Inflammatory macrophage treated with lipopolysaccharide for 4 hours (primary cell): Measurements from ENCODE around the gene RRP15.

Experiments used
- DNase-seq: peaks from one replicate; pipeline ENCODE4 v3.0.0-alpha.2; 2020

RRP15 gene

GRCh38 chr1:218344814-218345672, 60.0 kb downstream of the RRP15 start, which contains the start of gene TGFB2:
Gene TGFB2 (plus strand): TSS chr1:218345336. CDS start chr1:218346702, 1,366 bp downstream.
- DNase-seq, result peak; percentile 61

- DNase-seq, result no peak
Observed at GRCh38 chr1:218345673-218346390, 60.7 kb downstream of the RRP15 start.

GRCh38 chr1:218346391-218347204, 61.5 kb downstream of the RRP15 start:
- no peak for DNase-seq

- DNase-seq, result no peak
Observed at GRCh38 chr1:218347336-218347722, 62.2 kb downstream of the RRP15 start.

- DNase-seq, result no peak
Observed at GRCh38 chr1:218347723-218348627, 62.9 kb downstream of the RRP15 start.

GRCh38 chr1:218348628-218349071, 63.6 kb downstream of the RRP15 start:
- DNase-seq, result no peak

- DNase-seq, result no peak
Observed at GRCh38 chr1:218349348-218350034, 64.4 kb downstream of the RRP15 start.

GRCh38 chr1:218350035-218350525, 65.0 kb downstream of the RRP15 start:
- no peak for DNase-seq

- peak; percentile 65 for DNase-seq
Observed at GRCh38 chr1:218350801-218351266, 65.7 kb downstream of the RRP15 start.

- DNase-seq, result peak; percentile 65
Observed at GRCh38 chr1:218351391-218352074, 66.4 kb downstream of the RRP15 start.

GRCh38 chr1:218352075-218352438, 67.0 kb downstream of the RRP15 start:
- DNase-seq, result no peak

GRCh38 chr1:218353656-218354055, 68.6 kb downstream of the RRP15 start:
- DNase-seq, result no peak

- no peak for DNase-seq
Observed at GRCh38 chr1:218355278-218355677, 70.2 kb downstream of the RRP15 start.

- no peak for DNase-seq
Observed at GRCh38 chr1:218357211-218357892, 72.3 kb downstream of the RRP15 start.

- DNase-seq, result no peak
Observed at GRCh38 chr1:218357893-218358232, 72.8 kb downstream of the RRP15 start.

GRCh38 chr1:218361298-218362065, 76.4 kb downstream of the RRP15 start:
- no peak for DNase-seq

GRCh38 chr1:218362418-218363076, 77.5 kb downstream of the RRP15 start:
- no peak for DNase-seq

GRCh38 chr1:218363141-218363540, 78.0 kb downstream of the RRP15 start:
- DNase-seq, result no peak
